CD4-positive, alpha-beta T cell treated with Interleukin-6 at 100 ng/mL for 8 hours (primary cell): ENCODE measurements around the gene CKS1B.
A peak's percentile ranks its signal among the peaks of the same experiment; 100 is the strongest.

ENCODE experiments used
- DNase-seq: peaks from one replicate; pipeline ENCODE4 v3.0.0-alpha.2; 2020; ENCODE audit warnings: mixed read lengths, low spot score

The CKS1B gene

GRCh38 chr1:155002464-155003226 is 28.2 kb downstream of the CKS1B start, which contains the start of gene ZBTB7B:
TSS of gene ZBTB7B (plus strand) at chr1:155002802. CDS start at chr1:155014661, 11,859 bp downstream.
- peak; percentile 51 for DNase-seq

- no peak for DNase-seq
Measured at GRCh38 chr1:155003227-155003765, 28.8 kb downstream of the CKS1B start.

- DNase-seq, result no peak
Measured at GRCh38 chr1:155003766-155004351, 29.4 kb downstream of the CKS1B start.

- DNase-seq, result no peak
Measured at GRCh38 chr1:155004352-155005075, 30.0 kb downstream of the CKS1B start.

GRCh38 chr1:155005076-155006011 is 30.9 kb downstream of the CKS1B start:
- no peak for DNase-seq

GRCh38 chr1:155006601-155007101 is 32.2 kb downstream of the CKS1B start:
- peak; percentile 54 for DNase-seq

- no peak for DNase-seq
Measured at GRCh38 chr1:155007251-155007828, 32.9 kb downstream of the CKS1B start.

- DNase-seq, result peak; percentile 49
Measured at GRCh38 chr1:155008015-155008941, 33.8 kb downstream of the CKS1B start.

- DNase-seq, result no peak
Measured at GRCh38 chr1:155009221-155009711, 34.8 kb downstream of the CKS1B start.

- DNase-seq, result no peak
Measured at GRCh38 chr1:155009742-155010141, 35.3 kb downstream of the CKS1B start.

- peak; percentile 50 for DNase-seq
Measured at GRCh38 chr1:155010211-155010918, 35.9 kb downstream of the CKS1B start.

GRCh38 chr1:155011004-155011416 is 36.5 kb downstream of the CKS1B start:
- DNase-seq, result no peak

- no peak for DNase-seq
Measured at GRCh38 chr1:155011437-155012025, 37.0 kb downstream of the CKS1B start.

GRCh38 chr1:155012026-155012546 is 37.6 kb downstream of the CKS1B start:
- peak; percentile 19 for DNase-seq

- DNase-seq, result no peak
Measured at GRCh38 chr1:155012776-155013602, 38.5 kb downstream of the CKS1B start.

GRCh38 chr1:155013632-155014031 is 39.2 kb downstream of the CKS1B start:
- peak; percentile 67 for DNase-seq
